ENCODE measurements around the gene RAB13. TPM values are rescaled to one million over a fixed set of nuclear protein-coding genes. Genes with fewer than 3 reads are reported as not detected.

RAB13 gene
- total and polyA plus RNA-seq, 2 of the 13 experiments (the other 11 are each of a cell fraction or from before 2014, with no cell fraction given) = 15.9 to 24.7 TPM

GRCh38 chr1:153942766-153943549 is 43.2 kb downstream of the RAB13 start:
- in situ Hi-C loops (cut with HindIII; ENCODE audit: extremely low pct_ligation_motif_present, low pct_unique_long_range_greater_than_20kb) = loop anchor here (10.0 kb wide), 1 partner anchor 118 kb away; no protein-coding TSS in a partner anchor
- peak overlapping the region; percentile 19 for H3K27ac ChIP-seq (ENCODE audit: extremely low read length, insufficient read depth, low read length)
- BruUV-seq (replicated peaks) = no TSS peak
- no peak for TF ChIP-seq AFF4 (CRISPR knock-in tag; IDR thresholded peaks at IDR 0.05)
- TF ChIP-seq HMG20B (CRISPR knock-in tag; conservative IDR thresholded peaks at IDR 0.05) = no peak
- 0 out of 2 replicates have a peak, but pooled peaks have one; percentile 32 for TF ChIP-seq ESRRA (CRISPR knock-in tag; IDR thresholded peaks at IDR 0.05; ENCODE audit: low read depth)
- TF ChIP-seq ZNF44 (CRISPR knock-in tag; IDR thresholded peaks at IDR 0.05) = 0 out of 2 replicates have a peak, but pooled peaks have one; percentile 32
- TF ChIP-seq ISL2 (CRISPR knock-in tag; IDR thresholded peaks at IDR 0.05) = no peak
- TF ChIP-seq HOXA3 (CRISPR knock-in tag; IDR thresholded peaks at IDR 0.05) = no peak
- no peak for TF ChIP-seq ZNF781 (CRISPR knock-in tag; IDR thresholded peaks at IDR 0.05; ENCODE audit: borderline replicate concordance, not compliant biosample characterization)
- TF ChIP-seq STAT5B (CRISPR knock-in tag; IDR thresholded peaks at IDR 0.05) = no peak
- no peak for TF ChIP-seq ZBTB43 (CRISPR knock-in tag; conservative IDR thresholded peaks at IDR 0.05)
- TF ChIP-seq HNRNPL (IDR thresholded peaks at IDR 0.05; ENCODE audit: low read depth, low read length) = 0 out of 2 replicates have a peak, but pooled peaks have one; percentile 43
- TF ChIP-seq, protein P1, sequence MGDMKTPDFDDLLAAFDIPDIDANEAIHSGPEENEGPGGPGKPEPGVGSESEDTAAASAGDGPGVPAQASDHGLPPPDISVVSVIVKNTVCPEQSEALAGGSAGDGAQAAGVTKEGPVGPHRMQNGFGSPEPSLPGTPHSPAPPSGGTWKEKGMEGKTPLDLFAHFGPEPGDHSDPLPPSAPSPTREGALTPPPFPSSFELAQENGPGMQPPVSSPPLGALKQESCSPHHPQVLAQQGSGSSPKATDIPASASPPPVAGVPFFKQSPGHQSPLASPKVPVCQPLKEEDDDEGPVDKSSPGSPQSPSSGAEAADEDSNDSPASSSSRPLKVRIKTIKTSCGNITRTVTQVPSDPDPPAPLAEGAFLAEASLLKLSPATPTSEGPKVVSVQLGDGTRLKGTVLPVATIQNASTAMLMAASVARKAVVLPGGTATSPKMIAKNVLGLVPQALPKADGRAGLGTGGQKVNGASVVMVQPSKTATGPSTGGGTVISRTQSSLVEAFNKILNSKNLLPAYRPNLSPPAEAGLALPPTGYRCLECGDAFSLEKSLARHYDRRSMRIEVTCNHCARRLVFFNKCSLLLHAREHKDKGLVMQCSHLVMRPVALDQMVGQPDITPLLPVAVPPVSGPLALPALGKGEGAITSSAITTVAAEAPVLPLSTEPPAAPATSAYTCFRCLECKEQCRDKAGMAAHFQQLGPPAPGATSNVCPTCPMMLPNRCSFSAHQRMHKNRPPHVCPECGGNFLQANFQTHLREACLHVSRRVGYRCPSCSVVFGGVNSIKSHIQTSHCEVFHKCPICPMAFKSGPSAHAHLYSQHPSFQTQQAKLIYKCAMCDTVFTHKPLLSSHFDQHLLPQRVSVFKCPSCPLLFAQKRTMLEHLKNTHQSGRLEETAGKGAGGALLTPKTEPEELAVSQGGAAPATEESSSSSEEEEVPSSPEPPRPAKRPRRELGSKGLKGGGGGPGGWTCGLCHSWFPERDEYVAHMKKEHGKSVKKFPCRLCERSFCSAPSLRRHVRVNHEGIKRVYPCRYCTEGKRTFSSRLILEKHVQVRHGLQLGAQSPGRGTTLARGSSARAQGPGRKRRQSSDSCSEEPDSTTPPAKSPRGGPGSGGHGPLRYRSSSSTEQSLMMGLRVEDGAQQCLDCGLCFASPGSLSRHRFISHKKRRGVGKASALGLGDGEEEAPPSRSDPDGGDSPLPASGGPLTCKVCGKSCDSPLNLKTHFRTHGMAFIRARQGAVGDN (CRISPR knock-in tag; IDR thresholded peaks at IDR 0.05) = peak; percentile 32; the same call in 1 of the 2 replicates
- TF ChIP-seq RFX1 (IDR thresholded peaks at IDR 0.05) = no peak
- no peak for TF ChIP-seq ZNF772 (CRISPR knock-in tag; IDR thresholded peaks at IDR 0.05)
- TF ChIP-seq FOXK2 (IDR thresholded peaks at IDR 0.05) = no peak
- TF ChIP-seq HNF4A (CRISPR knock-in tag; IDR thresholded peaks at IDR 0.05) = peak; percentile 31
- no peak for TF ChIP-seq NFE2 (CRISPR knock-in tag; IDR thresholded peaks at IDR 0.05)

More at GRCh38 chr1:153942766-153943549, 43.2 kb downstream of the RAB13 start:
- H3K36me3 ChIP-seq (replicated peaks in 1 of 2; ENCODE audit: control insufficient read depth in 1 of 2, insufficient read depth in 2 of 2, low read length in 2 of 2) = peaks cover 7 to 36% of the 10 kb centered on the region in 2 experiments; a peak in 4 of 5 replicates
- ChIA-PET POLR2A (interaction anchor here (2.4 to 5.3 kb wide), 3 partner anchors 19 to 24 kb away, joined by 20 to 43 read pairs (median 41); partner anchors contain the start of genes CREB3L4, GATAD2B and SLC39A1), CTCF (ENCODE audit: low intra/inter-chr PET ratio, low total read pairs) (no interaction called here)
- H2AFZ ChIP-seq (ENCODE audit: low read length) = no peak overlapping the region
- H3K4me1 ChIP-seq (ENCODE audit: insufficient read depth, low read length) = peaks cover 40% of the 10 kb centered on the region
- H3K9ac ChIP-seq (ENCODE audit: insufficient read depth, low read depth, low read length) = no peak overlapping the region
- intact Hi-C loops (cut with micrococcal nuclease; ENCODE audit: unreplicated experiment) = no loop called here
- no peaks in the 10 kb centered on the region for H3K27me3 ChIP-seq (ENCODE audit: control insufficient read depth in 1 of 2, insufficient read depth in 2 of 2, low read length in 2 of 2)
- DNase-seq (ENCODE audit: low spot score) (no peak), ATAC-seq (no peak), FAIRE-seq (no peak)
- 85% methylated on average over 6 of the region's 11 CpGs for WGBS (ENCODE audit: low lambda C conversion rate)
- H3K79me2 ChIP-seq (ENCODE audit: insufficient read depth, low read length) = peaks cover 11% of the 10 kb centered on the region
- H3K9me3 ChIP-seq (ENCODE audit: low read length) = no peaks in the 10 kb centered on the region
- H3K4me2 ChIP-seq (ENCODE audit: low read depth, low read length) = no peak overlapping the region
- H3K4me3 ChIP-seq (replicated peaks in 1 of 3; ENCODE audit: insufficient read depth in 1 of 3, low read depth in 2 of 3, low read length in 3 of 3) = no peak overlapping the region
- H4K20me1 ChIP-seq (ENCODE audit: insufficient read depth, low read length) = no peaks in the 10 kb centered on the region
